ENCODE data around the gene FNDC3B. TPM values are rescaled to one million over a fixed set of nuclear protein-coding genes. Genes with fewer than 3 reads are reported as not detected.

The FNDC3B gene
- total and polyA plus RNA-seq, 2 of the 8 experiments (the other 6 are each of a cell fraction or from before 2014, with no cell fraction given) = 14.1 to 44.4 TPM

GRCh38 chr3:172189213-172189612 is 149.8 kb downstream of the FNDC3B start:
- H4K20me1 ChIP-seq (replicated peaks in 1 of 2; ENCODE audit: control insufficient read depth in 1 of 2, insufficient read depth in 2 of 2, low read length in 2 of 2) = no peaks in the 10 kb centered on the region
- no peak overlapping the region for H4K91ac ChIP-seq (replicated peaks; ENCODE audit: insufficient read length, low read length)
- no peaks in the 10 kb centered on the region for H3K9me3 ChIP-seq (ENCODE audit: insufficient read depth in 2 of 2, low read depth in 1 of 2, low read length in 1 of 2)
- H2BK120ac ChIP-seq (replicated peaks; ENCODE audit: low read depth, low read length) = no peak overlapping the region
- no peaks in the 10 kb centered on the region; a peak in 1 of 7 replicates for H3K4me1 ChIP-seq (replicated peaks in 1 of 4; ENCODE audit: control insufficient read depth in 3 of 4, insufficient read depth in 4 of 4, low read length in 3 of 4)
- no peak overlapping the region for H4K5ac ChIP-seq (ENCODE audit: insufficient read length, low read depth, low read length)
- no peaks in the 10 kb centered on the region for H3K27me3 ChIP-seq (replicated peaks in 1 of 4; ENCODE audit: control insufficient read depth in 3 of 4, extremely low read depth in 1 of 4, insufficient read depth in 3 of 4, low read length in 3 of 4)
- no peak overlapping the region for H2BK15ac ChIP-seq (ENCODE audit: low read length)
- H3K56ac ChIP-seq (replicated peaks; ENCODE audit: insufficient read length, low read depth, low read length) = no peak overlapping the region
- WGBS, 2 experiments (ENCODE audit: extremely low coverage in 1 of 2, insufficient coverage in 1 of 2, insufficient read length in 1 of 2, insufficient replicate concordance in 2 of 2, low coverage in 1 of 2, low lambda C conversion rate in 2 of 2, missing lambda C conversion rate in 1 of 2) = 91% methylated on average over 2 of the region's 2 CpGs; no CpG with 5 or more reads in 1 of the 2 experiments
- ChIA-PET CTCF (ENCODE audit: partially characterized antibody) (interaction anchor here (0.6 kb wide), 1 partner anchor 1063 kb away, joined by 5 read pairs; no protein-coding TSS in a partner anchor), POLR2A (ENCODE audit: partially characterized antibody) (interaction anchor here (0.6 to 1.4 kb wide), 2 partner anchors 55 to 136 kb away, joined by 3 read pairs; no protein-coding TSS in a partner anchor)
- H3K79me1 ChIP-seq (ENCODE audit: low read depth, low read length) = 0 out of 2 replicates have a peak, but pooled peaks cover 2% of the 10 kb centered on the region
- H3K36me3 ChIP-seq (ENCODE audit: control insufficient read depth in 2 of 4, insufficient read depth in 4 of 4, low read length in 3 of 4) = no peaks in the 10 kb centered on the region
- no peak overlapping the region for H2BK20ac ChIP-seq (ENCODE audit: low read length)
- no peak overlapping the region for H2AFZ ChIP-seq (ENCODE audit: low read length)
- H3K23me2 ChIP-seq (ENCODE audit: low read depth, low read length) = no peaks in the 10 kb centered on the region
- H2BK12ac ChIP-seq (ENCODE audit: low read depth, low read length) = no peak overlapping the region
- H3K27ac ChIP-seq (ENCODE audit: low read depth, low read length) = no peak overlapping the region
- H3K18ac ChIP-seq (ENCODE audit: extremely low read depth, low read length) = no peak overlapping the region
- DNase-seq (ENCODE audit: low read depth in 1 of 2, low spot score in 2 of 2) = no peak
- no peak overlapping the region for H3K9ac ChIP-seq (replicated peaks in 1 of 4; ENCODE audit: extremely low read depth in 1 of 4, low read depth in 3 of 4, low read length in 3 of 4)
- no peak overlapping the region for H3K23ac ChIP-seq (ENCODE audit: insufficient read length)
- H2BK5ac ChIP-seq (ENCODE audit: low read depth, low read length) = no peak overlapping the region
- no peak overlapping the region for H3K4me3 ChIP-seq (ENCODE audit: extremely low read depth in 1 of 4, insufficient read depth in 2 of 4, low read depth in 3 of 4, low read length in 4 of 4)
- H3K14ac ChIP-seq (ENCODE audit: insufficient read length) = no peak overlapping the region
- H3K79me2 ChIP-seq (ENCODE audit: control insufficient read depth in 1 of 2, insufficient read depth in 2 of 2, low read length in 2 of 2) = peaks cover 3 to 45% of the 10 kb centered on the region in 2 experiments; a peak in 3 of 4 replicates
- no peak overlapping the region for H2AK5ac ChIP-seq (ENCODE audit: low read depth, low read length)
- no peak for FAIRE-seq
- no peak overlapping the region for H3K4me2 ChIP-seq (ENCODE audit: insufficient read depth in 1 of 2, low read depth in 2 of 2, low read length in 2 of 2)
- H3K4ac ChIP-seq (replicated peaks; ENCODE audit: insufficient read length, low read depth, low read length) = peak overlapping the region; percentile 62
- H4K8ac ChIP-seq (ENCODE audit: extremely low read depth, insufficient read depth, low read length) = no peak overlapping the region
- TF ChIP-seq GTF2F1 (IDR thresholded peaks at IDR 0.05; ENCODE audit: borderline replicate concordance, low read depth, low read length) (no peak), BCL11A (IDR thresholded peaks at IDR 0.05; ENCODE audit: low read depth in 2 of 2, low read length in 2 of 2) (no peak), ATF3 (IDR thresholded peaks at IDR 0.05; ENCODE audit: insufficient read depth, low read depth, low read length) (no peak)
